Measurements from ENCODE around the gene KLHL29. TPM values are rescaled to one million over a fixed set of nuclear protein-coding genes. Genes with fewer than 3 reads are reported as not detected.

KLHL29 gene
- polyA plus RNA-seq, 1 donor from 2014 or later, result 42.4 TPM

DNA sequence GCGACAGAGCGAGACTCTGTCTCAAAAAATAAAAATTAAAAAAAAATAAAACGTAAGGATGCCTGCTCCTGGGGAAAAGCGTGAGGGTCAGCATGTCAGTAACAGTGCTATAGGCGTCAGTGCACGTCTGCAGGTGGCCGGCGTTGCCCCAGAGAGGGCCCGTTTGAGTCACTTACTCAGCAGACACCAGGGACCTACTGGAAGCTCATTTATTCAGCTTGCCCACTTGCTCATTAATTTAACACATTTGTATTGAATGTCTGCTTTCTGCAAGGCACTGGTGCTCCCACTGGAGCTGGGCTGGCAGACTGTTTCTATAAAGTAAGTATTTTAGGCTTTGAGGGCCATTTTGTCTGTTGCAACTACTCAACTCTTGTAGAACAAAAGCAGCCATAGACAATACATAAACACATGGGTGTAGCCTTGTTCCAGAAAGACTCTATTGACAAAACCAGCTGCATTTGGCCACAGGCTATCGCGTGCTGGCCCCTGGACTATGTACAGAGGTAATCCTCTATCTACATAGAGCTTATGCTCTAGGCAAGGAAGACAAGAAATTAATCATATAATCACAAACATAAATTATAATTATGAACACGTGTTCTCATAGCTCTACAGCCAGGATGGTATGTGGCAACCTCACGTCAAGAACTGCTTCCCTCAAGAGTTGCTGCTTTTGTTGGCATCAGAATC is 73.2 kb downstream of the KLHL29 start:
- Histone ChIP-seq H2AFZ (ENCODE audit: low read depth, low read length) (no peak overlapping the region), H3K79me2 (replicated peaks; ENCODE audit: insufficient read depth, low read length) (peaks cover 5% of the 10 kb centered on the region), H3K27me3 (ENCODE audit: insufficient read depth, low read depth, low read length) (no peaks in the 10 kb centered on the region), H3K4me2 (ENCODE audit: low read length) (no peak overlapping the region), H3K9me2 (ENCODE audit: insufficient read depth, low read length) (no peaks in the 10 kb centered on the region), H3K36me3 (ENCODE audit: insufficient read depth, low read length) (peaks cover 6% of the 10 kb centered on the region), H4K20me1 (ENCODE audit: insufficient read depth) (peaks cover 7% of the 10 kb centered on the region), H3K9me3 (ENCODE audit: low read length) (no peaks in the 10 kb centered on the region), H3K4me3 (ENCODE audit: low read length) (no peak overlapping the region), H3K27ac (ENCODE audit: low read length) (no peak overlapping the region), H3F3A (ENCODE audit: insufficient read depth, low read length, poor library complexity, severe bottlenecking) (no peaks in the 10 kb centered on the region), H3K9ac (ENCODE audit: low read length) (no peak overlapping the region)
- TF ChIP-seq POLR2AphosphoS5 (IDR thresholded peaks at IDR 0.05), result no peak
- TF ChIP-seq EZH2 (IDR thresholded peaks at IDR 0.05; ENCODE audit: borderline replicate concordance, insufficient read depth, low read length, poor library complexity, severe bottlenecking), result no peak
- TF ChIP-seq RAD21 (conservative IDR thresholded peaks at IDR 0.05), result no peak
- TF ChIP-seq MXI1 (conservative IDR thresholded peaks at IDR 0.05; ENCODE audit: poor library complexity, severe bottlenecking), result no peak
- no peak for TF ChIP-seq TAF1 (IDR thresholded peaks at IDR 0.05; ENCODE audit: low read depth)

DNA sequence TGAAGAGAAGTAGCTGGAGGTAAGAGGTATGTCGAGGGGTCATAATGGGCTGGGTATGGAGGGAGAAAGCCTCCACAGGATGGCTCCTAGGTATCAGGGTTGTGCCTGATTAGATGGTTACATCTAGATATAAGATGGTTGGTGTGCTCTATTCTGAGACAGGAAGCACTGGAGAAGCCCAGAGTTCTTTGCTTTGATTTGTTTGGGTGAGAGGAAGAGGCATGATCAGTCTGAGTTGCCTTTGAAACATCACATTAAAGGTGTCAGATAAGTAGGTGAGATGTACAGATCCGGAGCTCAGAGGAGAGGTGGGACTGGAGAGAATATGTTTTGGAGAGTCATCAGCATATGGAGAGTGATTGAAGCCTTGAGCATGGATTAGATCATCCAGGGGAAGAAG is 74.1 kb downstream of the KLHL29 start:
- no peaks in the 10 kb centered on the region for H3K27me3 ChIP-seq (ENCODE audit: insufficient read depth, low read depth, low read length)
- TF ChIP-seq TAF1 (IDR thresholded peaks at IDR 0.05; ENCODE audit: low read depth), result no peak
- no peak for TF ChIP-seq POLR2AphosphoS5 (IDR thresholded peaks at IDR 0.05)
- H3K9me3 ChIP-seq (ENCODE audit: low read length), result no peaks in the 10 kb centered on the region
- no peak overlapping the region for H3K4me2 ChIP-seq (ENCODE audit: low read length)
- no peak overlapping the region for H2AFZ ChIP-seq (ENCODE audit: low read depth, low read length)
- peaks cover 6% of the 10 kb centered on the region for H3K36me3 ChIP-seq (ENCODE audit: insufficient read depth, low read length)
- no peaks in the 10 kb centered on the region for H3K9me2 ChIP-seq (ENCODE audit: insufficient read depth, low read length)
- no peak overlapping the region for H3K9ac ChIP-seq (ENCODE audit: low read length)
- no peak overlapping the region for H3K27ac ChIP-seq (ENCODE audit: low read length)
- peaks cover 7% of the 10 kb centered on the region for H4K20me1 ChIP-seq (ENCODE audit: insufficient read depth)
- no peaks in the 10 kb centered on the region for H3F3A ChIP-seq (ENCODE audit: insufficient read depth, low read length, poor library complexity, severe bottlenecking)
- H3K79me2 ChIP-seq (replicated peaks; ENCODE audit: insufficient read depth, low read length), result peaks cover 5% of the 10 kb centered on the region
- no peak overlapping the region for H3K4me3 ChIP-seq (ENCODE audit: low read length)

DNA sequence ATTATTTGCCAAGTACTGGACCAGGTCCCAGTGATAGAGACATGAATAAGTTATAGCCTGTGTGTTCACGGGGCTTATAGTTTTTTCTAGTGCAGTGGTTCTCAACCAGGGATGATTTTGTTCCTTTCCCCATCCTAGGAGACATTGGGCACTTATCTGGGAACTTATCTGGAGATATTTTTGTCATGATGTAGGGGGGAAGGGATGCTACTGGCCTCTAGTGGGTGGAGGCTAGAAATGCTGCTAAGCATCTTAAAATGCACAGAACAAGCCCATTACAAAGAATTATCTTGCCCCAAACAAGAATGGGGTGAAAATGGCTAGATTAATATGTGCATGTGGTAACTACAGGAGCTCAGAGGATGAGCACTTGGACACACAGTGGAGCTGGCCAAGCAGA is 75.2 kb downstream of the KLHL29 start:
- H2AFZ ChIP-seq (ENCODE audit: low read depth, low read length), result no peak overlapping the region
- no peaks in the 10 kb centered on the region for H3F3A ChIP-seq (ENCODE audit: insufficient read depth, low read length, poor library complexity, severe bottlenecking)
- H3K9me3 ChIP-seq (ENCODE audit: low read length), result no peaks in the 10 kb centered on the region
- H3K27ac ChIP-seq (ENCODE audit: low read length), result no peak overlapping the region
- peaks cover 9% of the 10 kb centered on the region for H3K79me2 ChIP-seq (replicated peaks; ENCODE audit: insufficient read depth, low read length)
- no peak overlapping the region for H3K4me2 ChIP-seq (ENCODE audit: low read length)
- TF ChIP-seq EP300 (conservative IDR thresholded peaks at IDR 0.05; ENCODE audit: poor library complexity, severe bottlenecking), result no peak
- no peak for TF ChIP-seq SMC3 (conservative IDR thresholded peaks at IDR 0.05; ENCODE audit: poor library complexity)
- TF ChIP-seq TAF1 (IDR thresholded peaks at IDR 0.05; ENCODE audit: low read depth), result no peak
- TF ChIP-seq, protein P1, sequence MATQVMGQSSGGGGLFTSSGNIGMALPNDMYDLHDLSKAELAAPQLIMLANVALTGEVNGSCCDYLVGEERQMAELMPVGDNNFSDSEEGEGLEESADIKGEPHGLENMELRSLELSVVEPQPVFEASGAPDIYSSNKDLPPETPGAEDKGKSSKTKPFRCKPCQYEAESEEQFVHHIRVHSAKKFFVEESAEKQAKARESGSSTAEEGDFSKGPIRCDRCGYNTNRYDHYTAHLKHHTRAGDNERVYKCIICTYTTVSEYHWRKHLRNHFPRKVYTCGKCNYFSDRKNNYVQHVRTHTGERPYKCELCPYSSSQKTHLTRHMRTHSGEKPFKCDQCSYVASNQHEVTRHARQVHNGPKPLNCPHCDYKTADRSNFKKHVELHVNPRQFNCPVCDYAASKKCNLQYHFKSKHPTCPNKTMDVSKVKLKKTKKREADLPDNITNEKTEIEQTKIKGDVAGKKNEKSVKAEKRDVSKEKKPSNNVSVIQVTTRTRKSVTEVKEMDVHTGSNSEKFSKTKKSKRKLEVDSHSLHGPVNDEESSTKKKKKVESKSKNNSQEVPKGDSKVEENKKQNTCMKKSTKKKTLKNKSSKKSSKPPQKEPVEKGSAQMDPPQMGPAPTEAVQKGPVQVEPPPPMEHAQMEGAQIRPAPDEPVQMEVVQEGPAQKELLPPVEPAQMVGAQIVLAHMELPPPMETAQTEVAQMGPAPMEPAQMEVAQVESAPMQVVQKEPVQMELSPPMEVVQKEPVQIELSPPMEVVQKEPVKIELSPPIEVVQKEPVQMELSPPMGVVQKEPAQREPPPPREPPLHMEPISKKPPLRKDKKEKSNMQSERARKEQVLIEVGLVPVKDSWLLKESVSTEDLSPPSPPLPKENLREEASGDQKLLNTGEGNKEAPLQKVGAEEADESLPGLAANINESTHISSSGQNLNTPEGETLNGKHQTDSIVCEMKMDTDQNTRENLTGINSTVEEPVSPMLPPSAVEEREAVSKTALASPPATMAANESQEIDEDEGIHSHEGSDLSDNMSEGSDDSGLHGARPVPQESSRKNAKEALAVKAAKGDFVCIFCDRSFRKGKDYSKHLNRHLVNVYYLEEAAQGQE (IDR thresholded peaks at IDR 0.05; ENCODE audit: borderline replicate concordance), result no peak
- no peak for TF ChIP-seq POLR2AphosphoS5 (IDR thresholded peaks at IDR 0.05)
- TF ChIP-seq MXI1 (conservative IDR thresholded peaks at IDR 0.05; ENCODE audit: poor library complexity, severe bottlenecking), result no peak
- TF ChIP-seq RAD21 (conservative IDR thresholded peaks at IDR 0.05), result peak; percentile 40
- TF ChIP-seq CTCF (IDR thresholded peaks at IDR 0.05; ENCODE audit: poor library complexity, severe bottlenecking), result peak; percentile 39
- no peak for TF ChIP-seq EZH2 (IDR thresholded peaks at IDR 0.05; ENCODE audit: borderline replicate concordance, insufficient read depth, low read length, poor library complexity, severe bottlenecking)
- no peaks in the 10 kb centered on the region for H3K27me3 ChIP-seq (ENCODE audit: insufficient read depth, low read depth, low read length)
- H3K36me3 ChIP-seq (ENCODE audit: insufficient read depth, low read length), result peaks cover 6% of the 10 kb centered on the region
- no peak overlapping the region for H3K9ac ChIP-seq (ENCODE audit: low read length)
- H3K4me3 ChIP-seq (ENCODE audit: low read length), result no peak overlapping the region
- H3K9me2 ChIP-seq (ENCODE audit: insufficient read depth, low read length), result no peaks in the 10 kb centered on the region
- peaks cover 7% of the 10 kb centered on the region for H4K20me1 ChIP-seq (ENCODE audit: insufficient read depth)
